ENCODE measurements around the gene CFAP20DC.

The CFAP20DC gene

GRCh38 chr3:58793938-58794337 lies 255.9 kb downstream of the CFAP20DC start:
- TF ChIP-seq, protein P1, sequence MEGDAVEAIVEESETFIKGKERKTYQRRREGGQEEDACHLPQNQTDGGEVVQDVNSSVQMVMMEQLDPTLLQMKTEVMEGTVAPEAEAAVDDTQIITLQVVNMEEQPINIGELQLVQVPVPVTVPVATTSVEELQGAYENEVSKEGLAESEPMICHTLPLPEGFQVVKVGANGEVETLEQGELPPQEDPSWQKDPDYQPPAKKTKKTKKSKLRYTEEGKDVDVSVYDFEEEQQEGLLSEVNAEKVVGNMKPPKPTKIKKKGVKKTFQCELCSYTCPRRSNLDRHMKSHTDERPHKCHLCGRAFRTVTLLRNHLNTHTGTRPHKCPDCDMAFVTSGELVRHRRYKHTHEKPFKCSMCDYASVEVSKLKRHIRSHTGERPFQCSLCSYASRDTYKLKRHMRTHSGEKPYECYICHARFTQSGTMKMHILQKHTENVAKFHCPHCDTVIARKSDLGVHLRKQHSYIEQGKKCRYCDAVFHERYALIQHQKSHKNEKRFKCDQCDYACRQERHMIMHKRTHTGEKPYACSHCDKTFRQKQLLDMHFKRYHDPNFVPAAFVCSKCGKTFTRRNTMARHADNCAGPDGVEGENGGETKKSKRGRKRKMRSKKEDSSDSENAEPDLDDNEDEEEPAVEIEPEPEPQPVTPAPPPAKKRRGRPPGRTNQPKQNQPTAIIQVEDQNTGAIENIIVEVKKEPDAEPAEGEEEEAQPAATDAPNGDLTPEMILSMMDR (IDR thresholded peaks at IDR 0.05) = no peak
- TF ChIP-seq ZFX (IDR thresholded peaks at IDR 0.05; ENCODE audit: borderline replicate concordance) = no peak
- no peak overlapping the region for H3K27ac ChIP-seq

GRCh38 chr3:58792921-58793451 lies 256.8 kb downstream of the CFAP20DC start:
- H3K27ac ChIP-seq = no peak overlapping the region
- TF ChIP-seq ZFX (IDR thresholded peaks at IDR 0.05; ENCODE audit: borderline replicate concordance) = no peak
- TF ChIP-seq, protein P1 (IDR thresholded peaks at IDR 0.05) = no peak

DNA sequence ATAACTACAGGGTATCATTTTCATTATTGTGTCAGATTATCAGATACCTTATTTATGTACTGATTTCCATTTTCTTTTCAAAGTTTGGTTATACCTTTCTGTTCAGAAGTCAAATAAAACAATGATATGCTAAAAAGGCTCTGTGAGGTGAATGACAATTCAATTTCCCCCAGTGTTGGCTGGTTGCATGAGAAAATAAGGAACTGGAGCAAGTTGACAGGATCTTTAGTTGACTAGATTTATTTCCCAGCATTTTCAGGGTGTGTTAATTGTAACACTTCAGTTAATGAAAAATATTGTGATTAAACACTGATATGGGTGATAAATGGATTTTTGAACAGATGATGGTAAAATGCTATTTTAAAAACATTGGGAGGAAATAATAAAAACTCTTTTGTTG lies 260.4 kb downstream of the CFAP20DC start:
- no peak for TF ChIP-seq ZFX (IDR thresholded peaks at IDR 0.05; ENCODE audit: borderline replicate concordance)
- TF ChIP-seq, protein P1 (IDR thresholded peaks at IDR 0.05) = no peak
- H3K27ac ChIP-seq = no peak overlapping the region

- TF ChIP-seq, protein P1 (IDR thresholded peaks at IDR 0.05) = no peak
- TF ChIP-seq ZFX (IDR thresholded peaks at IDR 0.05; ENCODE audit: borderline replicate concordance) = no peak
- no peak overlapping the region for H3K27ac ChIP-seq
Measured at GRCh38 chr3:58784888-58785287, 264.9 kb downstream of the CFAP20DC start.

DNA sequence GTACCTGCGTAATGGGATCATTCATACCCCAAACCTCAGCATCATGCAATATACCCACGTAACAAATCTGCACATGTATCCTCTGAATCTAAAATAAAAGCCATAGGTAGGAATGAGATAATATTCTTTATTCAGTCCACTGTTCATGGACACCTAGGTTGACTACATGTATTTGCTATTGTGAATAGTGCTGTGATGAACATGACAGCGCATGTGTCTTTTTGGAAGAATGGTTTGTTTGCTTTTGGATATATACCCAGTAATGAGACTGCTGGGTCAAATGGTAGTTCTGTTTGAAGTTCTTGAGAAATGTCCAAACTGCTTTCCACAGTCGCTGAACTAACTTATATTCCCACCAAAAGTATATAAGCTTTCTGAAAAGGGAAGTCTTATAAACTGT lies 265.4 kb downstream of the CFAP20DC start:
- H3K27ac ChIP-seq = no peak overlapping the region
- TF ChIP-seq, protein P1 (IDR thresholded peaks at IDR 0.05) = no peak
- TF ChIP-seq ZFX (IDR thresholded peaks at IDR 0.05; ENCODE audit: borderline replicate concordance) = no peak

GRCh38 chr3:58783845-58784244 lies 266.0 kb downstream of the CFAP20DC start:
- H3K27ac ChIP-seq = no peak overlapping the region
- TF ChIP-seq ZFX (IDR thresholded peaks at IDR 0.05; ENCODE audit: borderline replicate concordance) = no peak
- TF ChIP-seq, protein P1 (IDR thresholded peaks at IDR 0.05) = no peak

DNA sequence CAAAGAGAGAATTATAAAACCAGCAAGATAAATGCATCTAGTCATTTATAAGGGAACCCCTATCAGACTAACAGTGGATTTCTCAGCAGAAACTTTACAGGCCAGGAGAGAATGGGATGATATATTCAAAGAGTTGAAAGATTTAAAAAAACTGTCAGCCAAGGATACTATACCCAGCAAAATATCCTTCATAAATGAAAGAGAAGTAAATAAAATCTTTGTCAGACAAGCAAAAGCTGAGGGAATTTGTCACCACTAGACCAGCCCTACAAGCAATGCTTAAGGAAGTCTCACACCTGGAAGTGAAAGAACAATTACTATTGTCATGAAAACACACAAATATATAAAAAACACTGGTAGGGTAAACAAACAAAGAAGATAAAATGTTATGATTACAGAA lies 269.9 kb downstream of the CFAP20DC start:
- H3K27ac ChIP-seq = no peak overlapping the region
- TF ChIP-seq ZFX (IDR thresholded peaks at IDR 0.05; ENCODE audit: borderline replicate concordance) = no peak
- TF ChIP-seq, protein P1 (IDR thresholded peaks at IDR 0.05) = no peak
